ENCODE data around the gene INSYN2B.

DNA sequence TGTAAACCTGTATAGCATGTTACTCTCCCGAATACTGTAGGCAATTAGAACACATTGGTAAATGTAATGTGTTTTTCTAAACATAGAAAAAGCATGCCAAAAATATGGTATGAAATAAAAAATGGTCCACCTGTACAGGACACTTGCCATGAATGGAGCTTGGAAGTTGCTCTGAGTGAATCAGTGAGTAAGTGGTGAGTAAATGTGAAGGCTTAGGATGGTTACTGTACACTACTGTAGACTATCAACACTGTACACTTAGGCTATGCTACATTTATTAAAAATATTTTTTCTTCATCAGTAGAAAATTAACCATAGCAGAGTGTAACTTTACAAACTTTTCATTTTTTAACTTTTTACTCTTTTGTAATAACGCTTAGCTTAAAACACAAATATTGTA, 41.9 kb downstream of the INSYN2B start:
- TF ChIP-seq, protein P1, sequence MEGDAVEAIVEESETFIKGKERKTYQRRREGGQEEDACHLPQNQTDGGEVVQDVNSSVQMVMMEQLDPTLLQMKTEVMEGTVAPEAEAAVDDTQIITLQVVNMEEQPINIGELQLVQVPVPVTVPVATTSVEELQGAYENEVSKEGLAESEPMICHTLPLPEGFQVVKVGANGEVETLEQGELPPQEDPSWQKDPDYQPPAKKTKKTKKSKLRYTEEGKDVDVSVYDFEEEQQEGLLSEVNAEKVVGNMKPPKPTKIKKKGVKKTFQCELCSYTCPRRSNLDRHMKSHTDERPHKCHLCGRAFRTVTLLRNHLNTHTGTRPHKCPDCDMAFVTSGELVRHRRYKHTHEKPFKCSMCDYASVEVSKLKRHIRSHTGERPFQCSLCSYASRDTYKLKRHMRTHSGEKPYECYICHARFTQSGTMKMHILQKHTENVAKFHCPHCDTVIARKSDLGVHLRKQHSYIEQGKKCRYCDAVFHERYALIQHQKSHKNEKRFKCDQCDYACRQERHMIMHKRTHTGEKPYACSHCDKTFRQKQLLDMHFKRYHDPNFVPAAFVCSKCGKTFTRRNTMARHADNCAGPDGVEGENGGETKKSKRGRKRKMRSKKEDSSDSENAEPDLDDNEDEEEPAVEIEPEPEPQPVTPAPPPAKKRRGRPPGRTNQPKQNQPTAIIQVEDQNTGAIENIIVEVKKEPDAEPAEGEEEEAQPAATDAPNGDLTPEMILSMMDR (IDR thresholded peaks at IDR 0.05; ENCODE audit: low read depth, low read length), result no peak
- TF ChIP-seq, protein P2, sequence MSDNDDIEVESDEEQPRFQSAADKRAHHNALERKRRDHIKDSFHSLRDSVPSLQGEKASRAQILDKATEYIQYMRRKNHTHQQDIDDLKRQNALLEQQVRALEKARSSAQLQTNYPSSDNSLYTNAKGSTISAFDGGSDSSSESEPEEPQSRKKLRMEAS (IDR thresholded peaks at IDR 0.05; ENCODE audit: low read depth, low read length), result no peak
- no peak for TF ChIP-seq POLR2A (IDR thresholded peaks at IDR 0.05; ENCODE audit: extremely low read depth, insufficient read length)
- no peak for TF ChIP-seq MYC (IDR thresholded peaks at IDR 0.05; ENCODE audit: low read depth, low read length)
